GM12891 (cell line): ENCODE measurements around the gene SECTM1.

ENCODE experiments used
- PAX5 ChIP-seq: IDR thresholded peaks from 2 replicates; pipeline ENCODE4 v1.6.1; 2011; ENCODE audit warnings: low read length, moderate library complexity, mild to moderate bottlenecking; ENCODE audit not compliant: insufficient read depth, severe bottlenecking
- POLR2A ChIP-seq: IDR thresholded peaks from 2 replicates; pipeline ENCODE4 v1.6.1; 2011; ENCODE audit warnings: low read depth, low read length, control low read depth
- POLR2AphosphoS5 ChIP-seq: IDR thresholded peaks from 2 replicates; pipeline ENCODE4 v1.6.1; 2011; ENCODE audit warnings: low read depth, low read length, control low read depth
- POU2F2 ChIP-seq: IDR thresholded peaks from 2 replicates; pipeline ENCODE4 v1.6.1; 2011; ENCODE audit warnings: low read depth, mild to moderate bottlenecking, control low read depth, low read length, moderate library complexity
- SPI1 ChIP-seq: IDR thresholded peaks from 2 replicates; pipeline ENCODE4 v1.6.1; 2011; ENCODE audit warnings: low read depth, low read length, control low read depth
- TAF1 ChIP-seq: IDR thresholded peaks from 2 replicates; pipeline ENCODE4 v1.6.1; 2011; ENCODE audit warnings: low read depth, low read length, control low read depth

DNA sequence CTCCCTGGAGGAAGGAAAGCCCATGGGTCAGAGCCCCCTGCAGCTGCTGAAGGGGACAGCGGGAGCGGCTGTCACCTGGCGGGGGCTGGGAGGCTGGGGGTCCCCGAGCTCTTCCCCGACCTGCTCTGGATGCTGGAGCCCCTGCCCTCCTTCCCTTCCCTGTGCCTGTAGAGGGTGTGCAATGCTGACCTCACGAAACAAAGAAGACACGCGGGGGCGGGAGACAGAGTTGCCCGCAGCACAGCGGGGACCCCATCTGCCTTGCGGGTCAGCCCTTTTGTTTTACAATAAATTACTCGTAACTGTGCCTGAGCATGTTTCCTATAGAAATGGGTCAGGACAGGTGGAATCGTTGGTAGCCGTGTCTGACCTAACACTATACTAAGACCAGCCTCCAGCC is 6.3 kb downstream of the SECTM1 start:
- TF ChIP-seq TAF1 (no peak), POLR2A (no peak), POLR2AphosphoS5 (no peak), POU2F2 (no peak), PAX5 (no peak), SPI1 (no peak)
